OCI-LY3 (cell line): ENCODE measurements around the gene RBM6.
"Not testable (repeated sequence)": the region's sequence is repeated elsewhere in the genome, so short reads cannot be mapped to it uniquely, and the experiment has no call there.

ENCODE experiments used
- H2AFZ ChIP-seq: fragments of 200-600, 300-600 bp; shearing (Covaris generic); 2 replicates; pipeline ENCODE4 v1.6.0; 2014; ENCODE audit warnings: antibody characterized with exemption, low read depth, low read length
- H3K27ac ChIP-seq: fragments of 200-600, 300-600 bp; sonication (generic); 2 replicates; pipeline ENCODE4 v1.5.1; 2014; ENCODE audit warnings: mild to moderate bottlenecking, low read length, moderate library complexity, mixed read lengths
- H3K27me3 ChIP-seq: fragments of 200-600, 300-600 bp; sonication (generic); 2 replicates; pipeline ENCODE4 v1.6.1; 2014; ENCODE audit warnings: low read depth, low read length, mixed read lengths
- H3K36me3 ChIP-seq: fragments of 200-600, 300-600 bp; sonication (generic); replicated peaks from 2 replicates; pipeline ENCODE3; 2014; ENCODE audit warnings: low read depth, low read length, mixed read lengths
- H3K4me1 ChIP-seq: fragments of 300-600, 200-600 bp; sonication (generic); 2 replicates; pipeline ENCODE4 v1.6.1; 2014; ENCODE audit warnings: low read length, mixed read lengths
- H3K4me2 ChIP-seq: fragments of 200-600, 300-600 bp; sonication (generic); 2 replicates; pipeline ENCODE4 v1.6.1; 2014; ENCODE audit warnings: low read length, mixed read lengths
- H3K4me3 ChIP-seq: fragments of 300-600, 200-600 bp; sonication (generic); 2 replicates; pipeline ENCODE4 v1.5.1; 2014; ENCODE audit warnings: antibody characterized with exemption, mild to moderate bottlenecking, low read length, moderate library complexity
- H3K79me2 ChIP-seq: fragments of 300-600, 200-600 bp; shearing (Covaris generic); 2 replicates; pipeline ENCODE4 v1.6.1; 2014; ENCODE audit warnings: mild to moderate bottlenecking, low read length, mixed read lengths
- H3K9ac ChIP-seq: fragments of 300-600, 200-600 bp; shearing (Covaris generic); 2 replicates; pipeline ENCODE4 v1.6.0; 2014; ENCODE audit warnings: mild to moderate bottlenecking, low read length, moderate library complexity
- H3K9me3 ChIP-seq: fragments of 200-600, 300-600 bp; shearing (Covaris generic); 2 replicates; pipeline ENCODE4 v1.6.1; 2014; ENCODE audit warnings: low read length, mixed read lengths; ENCODE audit not compliant: insufficient read depth
- H4K20me1 ChIP-seq: fragments of 200-600, 300-600 bp; sonication (generic); 2 replicates; pipeline ENCODE4 v1.6.1; 2016; ENCODE audit warnings: low read length, mixed read lengths; ENCODE audit not compliant: insufficient read depth
- EZH2phosphoT487 ChIP-seq: fragments of 200-600 bp; shearing (Covaris generic); IDR thresholded peaks from 2 replicates; pipeline ENCODE4 v1.6.1; 2018; ENCODE audit warnings: antibody characterized with exemption, mixed run types, low read depth
- TF ChIP-seq, protein P1 (sequence below): fragments of 200-600, 300-600 bp; sonication (generic); IDR thresholded peaks from 2 replicates; pipeline ENCODE4 v1.5.1; 2014; ENCODE audit warnings: antibody characterized with exemption, low read length, low read depth

RBM6 gene

GRCh38 chr3:49903451-49904424 lies 36.2 kb upstream of the RBM6 start, which contains the start of gene MST1R:
MST1R (minus strand) TSS chr3:49903873; CDS start chr3:49903609, 264 bp downstream.
- Histone ChIP-seq H4K20me1 (no peaks in the 10 kb centered on the region), H3K4me3 (peak within 1 kb of the TSS; percentile 64)

DNA sequence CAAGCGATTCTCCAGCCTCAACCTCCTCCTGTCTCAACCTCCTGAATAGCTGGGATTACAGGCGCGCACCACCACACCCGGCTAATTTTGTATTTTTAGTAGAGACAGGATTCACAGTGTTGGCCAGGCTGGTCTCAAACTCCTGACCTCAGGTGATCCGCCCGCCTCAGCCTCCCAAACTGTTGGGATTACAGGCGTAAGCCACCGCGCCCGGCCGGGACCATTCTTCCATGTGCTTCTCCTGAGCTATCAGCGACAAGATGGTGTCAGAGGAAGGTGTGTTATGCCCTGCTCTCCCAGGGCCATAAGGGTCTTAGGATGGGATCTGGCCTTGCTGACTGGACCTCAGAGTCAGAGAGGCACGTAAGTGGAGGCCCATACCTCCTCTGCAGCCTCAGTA lies 35.5 kb upstream of the RBM6 start:
- Histone ChIP-seq H3K4me2 (peak overlapping the region; percentile 53; the same call in 1 of the 2 replicates), H3K4me1 (peaks cover 29% of the 10 kb centered on the region), H3K4me3 (peak overlapping the region; percentile 64; the same call in 1 of the 2 replicates), H3K27ac (peak overlapping the region; percentile 63; the same call in 1 of the 2 replicates)
- H3K9ac ChIP-seq, H3K9me3 ChIP-seq, H2AFZ ChIP-seq, H3K27me3 ChIP-seq, H4K20me1 ChIP-seq, H3K36me3 ChIP-seq, H3K79me2 ChIP-seq: not testable (repeated sequence)

More at GRCh38 chr3:49903451-49904424, 36.2 kb upstream of the RBM6 start, which contains the start of gene MST1R:
- no peaks in the 10 kb centered on the region for H3K9me3 ChIP-seq
- H2AFZ ChIP-seq: no peak within 1 kb of the TSS
- H3K27ac ChIP-seq: peak within 1 kb of the TSS; percentile 63; the same call in 1 of the 2 replicates
- TF ChIP-seq EZH2phosphoT487: no peak
- TF ChIP-seq, protein P1, sequence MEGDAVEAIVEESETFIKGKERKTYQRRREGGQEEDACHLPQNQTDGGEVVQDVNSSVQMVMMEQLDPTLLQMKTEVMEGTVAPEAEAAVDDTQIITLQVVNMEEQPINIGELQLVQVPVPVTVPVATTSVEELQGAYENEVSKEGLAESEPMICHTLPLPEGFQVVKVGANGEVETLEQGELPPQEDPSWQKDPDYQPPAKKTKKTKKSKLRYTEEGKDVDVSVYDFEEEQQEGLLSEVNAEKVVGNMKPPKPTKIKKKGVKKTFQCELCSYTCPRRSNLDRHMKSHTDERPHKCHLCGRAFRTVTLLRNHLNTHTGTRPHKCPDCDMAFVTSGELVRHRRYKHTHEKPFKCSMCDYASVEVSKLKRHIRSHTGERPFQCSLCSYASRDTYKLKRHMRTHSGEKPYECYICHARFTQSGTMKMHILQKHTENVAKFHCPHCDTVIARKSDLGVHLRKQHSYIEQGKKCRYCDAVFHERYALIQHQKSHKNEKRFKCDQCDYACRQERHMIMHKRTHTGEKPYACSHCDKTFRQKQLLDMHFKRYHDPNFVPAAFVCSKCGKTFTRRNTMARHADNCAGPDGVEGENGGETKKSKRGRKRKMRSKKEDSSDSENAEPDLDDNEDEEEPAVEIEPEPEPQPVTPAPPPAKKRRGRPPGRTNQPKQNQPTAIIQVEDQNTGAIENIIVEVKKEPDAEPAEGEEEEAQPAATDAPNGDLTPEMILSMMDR: no peak
- H3K9ac ChIP-seq: 0 out of 2 replicates have a peak within 1 kb of the TSS, but pooled peaks have one; percentile 20
- no peaks in the 10 kb centered on the region for H3K36me3 ChIP-seq
- no peaks in the 10 kb centered on the region for H3K79me2 ChIP-seq
- H3K4me1 ChIP-seq: peaks cover 29% of the 10 kb centered on the region
- H3K27me3 ChIP-seq: no peaks in the 10 kb centered on the region
- peak within 1 kb of the TSS; percentile 53 for H3K4me2 ChIP-seq

- Histone ChIP-seq H3K4me1 (peaks cover 29% of the 10 kb centered on the region), H3K27me3 (no peaks in the 10 kb centered on the region), H3K27ac (peak overlapping the region; percentile 63), H3K9me3 (no peaks in the 10 kb centered on the region), H3K79me2 (no peaks in the 10 kb centered on the region), H3K4me3 (peak overlapping the region; percentile 68), H2AFZ (peak overlapping the region; percentile 35; the same call in 1 of the 2 replicates), H3K4me2 (peak overlapping the region; percentile 91), H4K20me1 (no peaks in the 10 kb centered on the region), H3K9ac (peak overlapping the region; percentile 51; the same call in 1 of the 2 replicates), H3K36me3 (no peaks in the 10 kb centered on the region)
- TF ChIP-seq EZH2phosphoT487: no peak
- TF ChIP-seq, protein P1: peak; percentile 92
Measured at GRCh38 chr3:49906073-49906743, 33.7 kb upstream of the RBM6 start.

- no peak overlapping the region for H3K4me3 ChIP-seq
- H3K79me2 ChIP-seq: no peaks in the 10 kb centered on the region
- H3K36me3 ChIP-seq: peaks cover 4% of the 10 kb centered on the region
- H3K9me3 ChIP-seq: no peaks in the 10 kb centered on the region
- TF ChIP-seq EZH2phosphoT487: no peak
- TF ChIP-seq, protein P1: no peak
- H4K20me1 ChIP-seq: no peaks in the 10 kb centered on the region
- H3K27me3 ChIP-seq: no peaks in the 10 kb centered on the region
- H3K27ac ChIP-seq: no peak overlapping the region
- no peak overlapping the region for H3K4me2 ChIP-seq
- H3K4me1 ChIP-seq: peaks cover 23% of the 10 kb centered on the region
- H3K9ac ChIP-seq: no peak overlapping the region
- H2AFZ ChIP-seq: no peak overlapping the region
Measured at GRCh38 chr3:49908373-49909199, 31.4 kb upstream of the RBM6 start.
